VCaP (cell line): Measurements from ENCODE around the gene B3GALNT2.
"Not testable (repeated sequence)": the region's sequence is repeated elsewhere in the genome, so short reads cannot be mapped to it uniquely, and the experiment has no call there.

Experiments used
- H3K27ac ChIP-seq: fragments of 450-650 bp; 2 replicates; pipeline ENCODE4 v1.5.1; 2017
- TF ChIP-seq, protein P1 (sequence below): fragments of 450-650 bp; conservative IDR thresholded peaks from 2 replicates; pipeline ENCODE4 v1.5.1; 2017; ENCODE audit warnings: mild to moderate bottlenecking, moderate library complexity

Gene B3GALNT2

DNA sequence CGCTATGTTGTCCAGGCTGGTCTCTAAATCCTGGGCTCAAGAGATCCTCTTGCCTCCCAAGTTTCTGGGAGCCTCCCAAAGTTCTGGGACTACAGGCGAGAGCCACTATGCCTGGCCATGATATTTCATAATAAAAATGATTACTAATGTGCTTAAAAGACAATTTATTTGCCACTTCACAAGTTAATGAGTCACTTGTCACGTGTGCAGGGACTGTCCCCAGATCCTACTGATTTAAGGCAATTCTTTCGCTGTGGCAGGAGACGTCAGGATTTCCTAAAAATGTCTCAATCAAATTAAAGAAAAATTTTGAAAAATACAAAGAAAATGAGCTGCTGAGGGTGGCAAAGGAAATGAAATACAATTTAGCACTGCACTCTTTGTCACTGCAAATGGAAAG is 43.5 kb downstream of the B3GALNT2 start:
- TF ChIP-seq, protein P1, sequence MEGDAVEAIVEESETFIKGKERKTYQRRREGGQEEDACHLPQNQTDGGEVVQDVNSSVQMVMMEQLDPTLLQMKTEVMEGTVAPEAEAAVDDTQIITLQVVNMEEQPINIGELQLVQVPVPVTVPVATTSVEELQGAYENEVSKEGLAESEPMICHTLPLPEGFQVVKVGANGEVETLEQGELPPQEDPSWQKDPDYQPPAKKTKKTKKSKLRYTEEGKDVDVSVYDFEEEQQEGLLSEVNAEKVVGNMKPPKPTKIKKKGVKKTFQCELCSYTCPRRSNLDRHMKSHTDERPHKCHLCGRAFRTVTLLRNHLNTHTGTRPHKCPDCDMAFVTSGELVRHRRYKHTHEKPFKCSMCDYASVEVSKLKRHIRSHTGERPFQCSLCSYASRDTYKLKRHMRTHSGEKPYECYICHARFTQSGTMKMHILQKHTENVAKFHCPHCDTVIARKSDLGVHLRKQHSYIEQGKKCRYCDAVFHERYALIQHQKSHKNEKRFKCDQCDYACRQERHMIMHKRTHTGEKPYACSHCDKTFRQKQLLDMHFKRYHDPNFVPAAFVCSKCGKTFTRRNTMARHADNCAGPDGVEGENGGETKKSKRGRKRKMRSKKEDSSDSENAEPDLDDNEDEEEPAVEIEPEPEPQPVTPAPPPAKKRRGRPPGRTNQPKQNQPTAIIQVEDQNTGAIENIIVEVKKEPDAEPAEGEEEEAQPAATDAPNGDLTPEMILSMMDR = no peak
- no peak overlapping the region for H3K27ac ChIP-seq

DNA sequence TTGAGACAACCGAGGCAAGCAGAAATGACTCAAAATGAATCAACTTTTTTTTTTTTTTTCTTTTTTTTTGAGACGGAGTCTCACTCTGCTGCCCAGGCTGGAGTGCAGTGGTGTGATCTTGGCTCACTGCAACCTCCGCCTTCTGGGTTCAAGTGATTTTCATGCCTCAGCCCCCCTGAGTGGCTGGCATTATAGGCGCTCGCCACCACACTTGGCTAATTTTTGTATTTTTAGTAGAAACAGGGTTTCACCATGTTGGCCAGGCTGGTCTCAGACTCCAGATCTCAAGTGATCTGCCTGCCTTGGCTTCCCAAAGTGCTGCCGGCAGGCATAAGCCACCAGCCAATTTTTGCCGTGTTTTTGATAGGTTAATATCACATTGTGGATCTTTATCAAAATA is 46.4 kb downstream of the B3GALNT2 start:
- H3K27ac ChIP-seq = not testable (repeated sequence)

DNA sequence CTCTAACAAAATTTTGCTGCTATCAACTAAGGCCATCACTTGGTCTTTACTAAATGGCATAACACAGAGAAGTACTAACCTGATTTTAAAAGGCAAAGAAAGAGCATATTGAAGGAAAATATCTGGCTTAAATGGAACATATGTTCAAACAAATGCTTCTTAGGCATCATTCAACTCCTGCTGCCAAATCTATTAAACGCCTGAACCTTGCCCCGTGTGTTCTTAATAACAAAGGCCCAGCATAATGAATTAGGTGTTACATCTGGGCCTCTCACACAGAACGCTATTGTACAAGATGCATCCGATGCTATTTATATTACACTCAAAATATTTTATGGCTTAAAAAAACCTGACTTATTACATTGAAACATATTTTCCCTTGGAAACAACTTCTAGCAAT is 48.4 kb downstream of the B3GALNT2 start:
- no peak overlapping the region for H3K27ac ChIP-seq
- TF ChIP-seq, protein P1 = no peak

DNA sequence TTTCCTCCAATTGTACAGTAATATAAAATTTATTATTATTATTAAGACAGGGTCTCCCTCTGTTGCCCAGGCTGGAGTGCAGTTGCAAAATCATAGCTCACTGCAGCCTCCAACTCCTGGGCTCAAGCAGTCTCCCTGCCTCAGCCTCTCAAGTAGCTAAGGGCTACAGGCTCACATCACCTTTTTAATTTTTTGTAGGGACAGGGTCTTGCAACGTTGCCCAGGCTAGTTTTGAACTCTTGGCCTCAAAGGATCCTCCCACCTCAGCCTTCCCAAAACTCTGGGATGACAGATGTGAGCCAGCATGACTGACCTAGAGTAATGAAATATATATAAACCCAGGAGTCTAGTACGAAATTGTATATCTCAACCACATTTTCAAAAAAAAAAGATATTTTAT is 49.2 kb downstream of the B3GALNT2 start:
- TF ChIP-seq, protein P1 = no peak

DNA sequence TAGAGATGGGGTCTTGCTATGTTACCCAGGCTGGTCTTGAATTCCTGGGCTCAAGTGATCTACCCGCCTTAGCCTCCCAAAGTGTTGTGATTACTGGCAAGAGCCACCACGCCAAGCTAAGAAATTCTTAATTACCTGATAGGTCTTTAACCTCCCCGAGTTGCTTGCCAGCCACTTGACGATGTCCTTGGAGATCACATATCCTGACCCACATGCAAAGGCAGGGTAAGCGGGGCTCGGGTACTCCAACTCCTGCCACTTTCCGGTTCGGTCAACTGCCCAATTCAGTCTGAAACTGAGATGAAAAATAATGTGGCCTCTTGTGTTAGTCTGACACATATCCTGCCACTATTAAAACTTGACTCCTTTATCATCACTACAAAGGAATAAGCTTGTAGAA is 50.2 kb downstream of the B3GALNT2 start:
- no peak overlapping the region for H3K27ac ChIP-seq
- TF ChIP-seq, protein P1 = no peak

More for the DNA sequence above, 49.2 kb downstream of the B3GALNT2 start:
- H3K27ac ChIP-seq = no peak overlapping the region

DNA sequence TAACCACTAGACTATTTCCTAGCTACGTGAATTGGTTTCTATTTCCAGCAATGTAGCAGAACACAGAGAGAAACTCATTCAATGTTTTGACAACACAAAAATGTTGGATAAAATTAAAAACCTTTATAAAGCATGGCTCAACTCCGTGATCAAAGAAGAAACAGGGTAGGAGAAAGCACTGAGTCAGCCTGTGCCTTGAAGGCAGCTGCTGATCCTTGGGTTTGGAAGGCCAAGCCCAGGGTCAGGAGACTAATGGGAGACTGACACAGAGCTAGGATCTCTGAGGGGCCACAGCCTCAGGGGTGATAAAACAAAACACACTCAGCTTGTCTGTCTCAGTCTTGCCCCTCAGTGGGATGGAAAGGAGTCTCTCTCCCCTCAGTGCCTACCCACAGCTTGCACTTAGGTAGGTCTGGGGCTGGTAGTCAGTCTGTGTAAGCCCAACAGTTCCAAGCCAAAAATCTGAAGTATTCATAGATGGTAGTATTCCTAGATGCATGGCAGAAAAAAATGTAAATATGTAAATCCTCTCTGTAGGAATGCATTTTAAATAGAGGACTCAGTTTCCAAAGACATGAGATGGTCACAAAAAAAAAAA is 53.3 kb downstream of the B3GALNT2 start:
- TF ChIP-seq, protein P1 = no peak
- H3K27ac ChIP-seq = no peak overlapping the region

DNA sequence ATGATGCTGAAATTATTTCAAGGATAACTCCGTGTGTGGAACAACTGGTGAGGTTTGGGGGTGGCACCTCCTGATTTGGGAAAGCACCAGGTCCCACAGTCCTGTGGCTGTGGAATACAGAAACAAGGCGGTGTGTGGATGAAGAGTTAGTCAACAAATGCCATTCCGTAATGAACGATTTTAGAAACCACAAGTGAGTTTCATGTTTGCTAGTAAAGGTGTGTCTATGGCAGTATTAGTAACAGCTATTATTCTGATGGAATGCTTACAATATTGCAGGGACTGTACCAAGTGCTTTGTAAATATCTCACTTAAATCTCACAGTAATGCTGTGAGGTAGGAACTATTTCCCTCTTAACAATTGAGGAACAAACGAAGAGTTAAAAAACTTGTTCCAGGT is 53.8 kb downstream of the B3GALNT2 start:
- H3K27ac ChIP-seq = no peak overlapping the region
- TF ChIP-seq, protein P1 = no peak

DNA sequence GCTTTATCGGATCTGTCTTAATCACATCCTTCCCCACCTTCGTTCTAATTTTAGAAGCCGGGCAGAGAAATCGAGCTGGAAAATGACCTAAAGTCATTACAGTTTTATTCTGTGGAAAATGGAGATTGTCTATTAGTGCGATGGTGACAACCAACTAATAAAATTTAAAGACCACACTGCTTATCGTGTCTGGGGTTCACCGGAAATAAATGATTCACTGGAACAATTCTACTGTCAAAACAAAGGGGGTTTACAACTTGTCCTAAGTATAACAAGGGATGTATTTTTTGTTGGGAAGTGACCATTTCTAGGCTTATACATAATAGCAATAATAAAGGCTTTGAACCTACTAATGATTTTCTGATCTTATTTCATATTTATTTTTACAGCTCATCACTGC is 55.6 kb downstream of the B3GALNT2 start:
- TF ChIP-seq, protein P1 = no peak
- no peak overlapping the region for H3K27ac ChIP-seq
